HG03108 (cell line): Measurements from ENCODE around the gene BRDT.
"Not testable (repeated sequence)": the region's sequence is repeated elsewhere in the genome, so short reads cannot be mapped to it uniquely, and the experiment has no call there.

Experiments used
- ATAC-seq: cut with Tn5 transposase; IDR thresholded peaks from one replicate; pipeline ENCODE4 v1.9.1; 2021; ENCODE audit warnings: moderate library complexity; ENCODE audit not compliant: unreplicated experiment

The BRDT gene

DNA sequence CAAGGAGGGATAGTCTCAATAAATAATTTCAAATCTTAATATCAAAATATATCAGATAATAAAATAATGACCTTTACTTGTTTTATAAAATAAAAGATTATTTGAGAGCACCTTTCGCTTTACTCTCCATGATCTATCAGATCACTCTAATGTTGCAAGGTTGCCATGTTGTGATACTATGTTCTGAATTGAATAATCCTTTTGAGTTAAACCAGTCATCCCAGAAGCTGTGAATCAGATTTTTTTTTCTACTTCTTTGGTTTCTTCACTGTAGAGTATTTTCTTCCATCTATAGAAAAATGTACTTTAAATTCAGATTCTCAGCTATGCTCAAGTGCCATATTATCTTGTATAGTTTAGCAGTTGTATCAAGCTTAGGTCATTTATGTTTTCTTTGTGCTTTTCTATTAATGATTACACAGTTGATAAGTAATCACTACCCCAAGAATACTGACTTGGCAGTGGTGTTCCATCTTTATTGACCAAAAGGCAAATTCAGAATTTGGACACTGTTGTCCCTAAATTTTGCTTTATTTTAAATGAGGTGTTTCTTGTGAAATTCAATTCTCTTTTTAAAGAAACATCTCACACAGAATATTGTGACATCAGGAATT is 32.9 kb downstream of the BRDT start:
- ATAC-seq = no peak

DNA sequence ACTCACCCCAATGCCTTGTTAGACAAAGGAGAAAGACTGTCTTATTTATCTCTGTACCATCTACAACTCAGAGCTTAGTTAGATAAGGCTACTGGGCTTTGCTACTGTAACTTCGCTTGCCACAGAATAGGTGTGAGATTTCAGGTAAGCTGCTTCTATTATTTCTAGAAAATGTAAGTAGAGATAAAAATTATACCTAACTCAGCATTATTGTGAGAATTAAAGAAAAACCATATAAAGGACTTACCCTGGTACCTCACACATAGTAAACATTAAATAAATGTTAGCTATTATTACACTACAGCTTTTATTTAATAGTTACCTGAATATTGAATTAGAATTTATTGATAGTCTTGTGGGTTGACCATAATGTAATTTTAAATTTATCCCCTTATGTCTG is 44.1 kb downstream of the BRDT start:
- ATAC-seq = no peak

DNA sequence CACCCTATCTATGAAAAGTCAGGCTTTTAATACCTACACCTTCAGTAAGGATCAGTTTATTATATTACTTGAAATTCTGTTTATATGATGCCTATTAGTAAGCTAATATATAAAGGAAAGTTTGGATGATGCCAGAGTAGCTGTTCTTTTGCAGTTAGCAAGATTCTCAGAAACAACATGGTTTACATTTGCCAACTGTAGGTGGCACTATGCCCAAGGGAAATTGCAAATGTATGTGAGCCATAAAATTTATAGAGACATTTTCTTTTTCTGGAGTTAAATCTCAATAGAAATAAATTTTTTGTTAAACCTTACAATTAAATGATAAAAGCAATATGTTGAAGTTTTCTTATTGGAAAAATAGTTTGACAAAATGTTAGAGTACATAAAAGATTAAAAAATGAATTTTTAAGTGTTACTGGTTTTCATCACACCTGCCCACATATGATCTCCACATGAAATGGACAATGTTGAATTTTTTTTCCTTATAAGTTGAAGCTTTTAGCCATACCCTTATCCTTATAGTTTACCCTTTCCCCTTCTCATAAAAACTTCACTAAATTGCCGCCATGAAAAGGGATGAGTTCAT is 48.5 kb downstream of the BRDT start:
- ATAC-seq = no peak

DNA sequence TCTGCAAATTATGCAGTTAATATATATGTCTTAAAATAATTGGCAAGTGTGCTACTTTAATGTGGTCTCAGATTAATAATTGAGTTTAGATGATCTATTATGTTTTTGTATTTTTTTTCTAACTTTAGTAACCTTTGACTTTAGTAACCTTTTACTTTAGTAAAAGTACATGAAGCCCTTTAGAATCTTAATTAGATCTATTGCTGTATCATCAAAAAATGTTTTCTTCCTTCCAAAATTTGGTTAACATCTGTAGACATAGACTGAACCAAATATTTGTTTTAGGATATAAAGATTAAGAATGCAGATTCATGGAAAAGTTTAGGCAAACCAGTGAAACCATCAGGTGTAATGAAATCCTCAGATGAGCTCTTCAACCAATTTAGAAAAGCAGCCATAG is 54.9 kb downstream of the BRDT start:
- no peak for ATAC-seq

DNA sequence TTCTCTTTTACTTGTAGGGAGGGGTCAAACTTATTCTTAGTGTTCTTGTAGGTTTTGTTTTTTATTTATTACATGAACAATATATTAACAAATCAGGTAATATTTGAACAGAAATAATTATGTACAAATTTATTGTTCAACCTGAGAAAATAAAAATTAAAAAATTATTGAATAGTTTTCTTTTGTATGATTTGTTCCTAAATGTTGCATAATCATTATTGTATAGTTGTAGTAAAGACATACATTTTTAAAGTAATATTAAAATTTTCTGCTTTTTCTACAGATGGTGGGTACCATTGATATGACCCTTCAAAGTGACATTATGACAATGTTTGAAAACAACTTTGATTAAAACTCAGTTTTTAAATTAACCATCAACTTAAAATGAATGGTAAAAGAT is 64.7 kb downstream of the BRDT start:
- no peak for ATAC-seq

DNA sequence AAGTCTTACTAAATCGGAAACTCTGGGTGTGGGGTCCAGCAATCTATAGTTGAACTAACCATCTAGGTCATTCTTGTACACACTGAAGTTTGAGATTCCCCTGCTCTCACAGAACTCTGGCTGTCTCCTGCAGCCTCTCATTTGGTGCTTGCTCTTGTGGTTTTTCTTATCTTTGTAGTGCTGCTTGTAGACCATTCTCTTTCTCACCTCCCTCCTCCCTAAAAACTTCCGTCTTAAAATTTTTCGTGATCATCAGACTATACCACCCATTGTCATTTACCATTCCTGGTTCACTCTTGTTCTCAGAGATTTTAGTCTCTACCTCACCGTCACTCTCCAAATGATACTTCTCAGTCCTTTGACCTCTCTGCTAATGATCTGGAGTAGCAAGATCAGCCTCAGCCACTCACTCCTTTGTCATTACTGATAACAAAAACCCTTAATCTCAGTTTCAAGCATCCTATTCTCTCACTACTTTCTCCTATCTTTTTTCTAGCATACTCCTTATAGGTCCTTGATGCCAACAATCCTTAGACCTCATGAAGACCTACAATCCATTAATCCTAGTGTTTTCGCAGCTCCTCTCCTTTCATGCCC is 67.6 kb downstream of the BRDT start:
- no peak for ATAC-seq

DNA sequence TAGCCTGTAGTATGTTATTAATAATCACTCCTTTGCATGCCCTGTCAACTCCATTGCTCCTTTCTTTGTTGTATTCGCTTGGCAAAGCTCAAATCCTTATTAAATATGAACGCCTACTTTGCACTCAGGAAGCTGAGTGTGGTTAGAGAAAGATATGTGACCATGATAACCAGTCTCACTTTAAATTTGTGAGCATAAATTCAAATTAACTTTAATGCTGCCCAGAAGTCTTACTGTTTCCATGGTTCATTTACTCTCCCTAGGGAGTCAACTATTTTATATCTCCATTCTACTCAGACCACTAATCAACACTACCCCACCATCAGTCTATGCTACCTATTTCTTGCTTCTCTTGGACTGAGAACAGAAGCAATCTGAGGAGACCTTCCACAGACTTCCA is 68.5 kb downstream of the BRDT start:
- no peak for ATAC-seq

DNA sequence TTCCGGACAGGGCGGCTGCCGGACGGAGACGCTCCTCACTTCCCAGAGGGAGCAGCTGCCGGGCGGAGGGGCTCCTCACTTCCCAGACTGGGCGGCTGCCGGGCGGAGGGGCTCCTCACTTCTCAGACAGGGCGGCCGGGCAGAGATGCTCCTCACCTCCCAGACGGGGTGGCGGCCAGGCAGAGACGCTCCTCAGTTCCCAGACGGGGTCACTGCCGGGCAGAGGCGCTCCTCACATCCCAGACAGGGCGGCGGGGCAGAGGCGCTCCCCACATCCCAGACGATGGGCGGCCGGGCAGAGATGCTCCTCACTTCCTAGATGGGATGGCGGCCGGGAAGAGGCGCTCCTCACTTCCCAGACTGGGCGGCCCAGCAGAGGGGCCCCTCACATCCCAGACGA is 76.8 kb downstream of the BRDT start:
- not testable (repeated sequence) for ATAC-seq

DNA sequence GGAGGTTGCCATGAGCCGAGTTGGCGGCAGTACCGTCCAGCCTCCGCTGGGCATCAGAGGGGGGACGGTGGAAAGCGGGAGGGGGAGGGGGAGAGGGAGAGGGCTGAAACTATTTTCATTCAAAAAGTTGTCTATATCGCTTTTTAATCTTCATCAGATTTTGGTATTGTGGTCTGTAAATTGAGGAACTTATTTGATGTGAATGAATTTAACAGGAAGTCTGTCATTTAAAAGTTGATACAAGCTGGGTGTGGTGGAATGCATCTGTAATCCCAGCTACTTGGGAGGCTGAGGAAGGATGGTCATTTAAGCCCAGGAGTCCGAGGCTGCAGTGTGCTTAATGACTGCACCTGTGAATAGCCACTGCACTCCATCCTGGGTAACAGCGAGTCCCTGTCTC is 77.6 kb downstream of the BRDT start:
- no peak for ATAC-seq

DNA sequence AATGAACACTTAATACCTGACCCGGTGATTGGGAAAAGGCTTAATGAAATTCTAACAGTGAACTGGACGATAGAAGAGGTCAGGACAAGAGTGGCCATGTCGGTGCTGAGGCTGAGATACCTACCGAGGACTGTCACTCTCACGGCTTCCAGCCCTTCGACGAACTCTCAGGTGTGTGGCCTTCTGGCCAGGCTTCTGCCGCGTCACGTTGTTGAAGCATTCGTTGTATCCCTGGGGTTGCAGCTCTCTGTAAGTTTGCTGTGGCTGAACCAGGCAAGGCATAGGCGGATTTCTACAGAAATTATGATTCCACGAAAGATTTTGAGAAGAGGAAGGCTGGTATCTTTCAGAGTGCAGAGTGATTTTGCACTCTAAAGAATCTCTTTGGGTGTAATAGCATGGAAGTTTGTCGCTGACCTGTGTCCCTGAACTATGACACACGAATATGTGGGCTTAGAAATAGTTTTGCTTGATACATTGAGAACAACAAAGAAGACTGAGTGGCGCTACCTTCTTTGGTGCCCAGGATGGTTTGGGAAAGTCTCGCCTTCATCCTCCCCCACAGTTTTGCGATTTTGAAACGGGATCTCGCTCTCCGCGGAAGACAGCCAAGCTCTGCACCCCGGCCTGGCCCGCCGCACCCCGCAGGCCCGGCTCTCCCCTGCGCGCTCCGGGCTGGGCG is 80.2 kb downstream of the BRDT start:
- no peak for ATAC-seq

DNA sequence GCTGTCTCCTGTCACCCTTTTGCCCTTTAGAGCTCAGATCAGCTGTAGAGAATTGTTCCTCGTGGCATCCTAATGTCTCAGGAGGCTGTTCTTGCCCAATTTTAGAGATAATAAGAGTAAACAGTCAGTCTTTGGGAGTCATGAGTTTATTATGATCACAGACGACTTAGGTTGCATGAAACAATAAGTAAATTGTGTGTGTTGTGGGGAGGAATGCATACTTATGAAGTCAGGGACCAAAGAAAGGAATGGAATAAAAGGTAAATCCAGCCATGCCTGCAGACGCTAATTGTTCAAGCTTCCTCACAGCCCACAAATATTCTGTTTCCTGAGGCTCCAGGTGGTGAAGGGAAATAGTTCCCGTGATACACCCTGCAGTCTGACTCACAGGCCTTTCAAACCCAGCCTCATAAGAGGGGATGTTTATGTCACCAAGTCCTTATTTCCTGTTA is 81.5 kb downstream of the BRDT start:
- no peak for ATAC-seq

DNA sequence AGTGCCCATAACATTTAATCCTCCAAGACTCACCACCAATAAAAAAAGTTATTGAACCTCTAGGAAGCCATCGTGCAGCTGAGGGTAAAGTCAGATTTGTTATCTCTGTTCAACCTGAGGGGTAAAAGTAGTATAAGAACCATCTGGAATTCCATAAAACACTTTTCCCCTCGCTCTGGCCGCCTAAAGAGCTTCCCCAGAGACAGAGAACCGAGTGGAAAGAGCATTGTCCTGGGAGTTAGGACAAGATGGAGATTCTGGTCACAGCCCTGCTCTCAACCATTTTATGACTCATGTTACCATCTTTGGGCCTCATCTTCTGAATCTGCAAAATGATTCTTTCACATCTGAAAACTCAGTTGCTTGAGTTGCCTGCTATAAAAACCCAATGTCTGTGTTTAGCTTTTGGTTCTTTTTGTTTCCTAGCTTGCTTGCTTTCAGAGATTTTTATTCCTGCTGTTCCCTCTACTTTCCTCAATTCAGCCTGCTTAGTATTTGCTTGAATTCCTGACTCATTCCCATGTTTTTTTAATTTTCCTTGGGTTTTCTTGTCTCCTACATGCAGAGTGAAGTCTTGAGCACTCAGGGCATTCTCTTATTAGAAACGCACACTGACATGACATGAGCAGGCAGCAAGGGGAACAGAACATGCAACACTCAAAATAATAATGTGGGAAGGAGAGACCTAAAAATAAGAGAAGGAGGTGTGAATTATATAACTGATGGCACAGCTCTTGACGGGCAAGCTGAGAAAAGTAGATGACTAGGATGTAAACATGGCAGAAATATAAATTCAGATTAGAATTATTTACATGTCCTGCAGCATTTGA is 82.3 kb downstream of the BRDT start:
- no peak for ATAC-seq

DNA sequence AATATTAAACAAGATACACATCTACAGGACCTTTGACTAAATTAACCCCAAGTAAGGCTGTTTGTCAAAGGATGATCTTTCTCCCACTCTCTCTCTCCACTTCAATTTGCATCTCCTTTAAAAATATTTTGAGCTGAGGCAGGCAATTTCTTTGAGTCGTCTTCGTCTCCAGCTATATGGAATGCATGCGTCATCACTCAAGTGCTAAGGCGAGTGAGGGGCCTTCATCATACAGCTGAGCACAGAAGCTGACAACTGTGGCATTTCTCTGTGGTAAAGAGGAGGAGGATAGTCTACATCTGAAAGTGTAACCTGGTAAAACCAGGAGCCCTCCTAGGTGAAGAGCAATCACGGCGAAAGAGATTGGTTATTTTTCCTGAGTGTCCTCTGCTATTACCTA is 88.2 kb downstream of the BRDT start:
- no peak for ATAC-seq

DNA sequence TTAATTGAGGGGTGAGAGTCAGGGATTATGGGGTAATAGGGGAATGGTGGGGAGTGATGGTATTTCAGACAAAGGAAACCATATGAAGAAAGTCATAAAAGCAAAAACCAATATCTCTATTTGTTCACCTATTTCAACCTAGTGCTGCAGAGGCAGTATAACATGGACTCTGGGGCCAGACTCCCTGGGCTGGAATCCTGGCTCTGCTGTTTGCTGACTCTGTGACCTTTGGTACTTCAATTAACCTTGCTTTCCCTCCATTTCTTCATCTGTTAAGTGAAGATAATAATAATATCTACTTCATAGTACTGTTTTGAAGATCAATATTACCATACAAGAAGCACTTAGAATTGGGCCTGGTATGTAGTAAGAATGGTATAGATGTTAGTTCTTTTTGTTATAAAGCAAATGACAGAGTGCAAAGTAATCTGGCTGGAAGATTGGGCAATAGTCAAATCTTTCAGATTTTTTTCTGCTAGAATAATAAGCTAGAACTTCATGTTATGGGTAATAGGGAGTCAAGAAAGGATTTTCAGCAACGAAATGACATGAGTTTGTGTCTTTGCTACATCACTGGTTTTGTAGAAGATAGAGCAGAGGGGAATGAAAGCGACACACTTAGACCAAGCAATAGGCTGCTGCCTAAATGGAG is 89.6 kb downstream of the BRDT start:
- ATAC-seq = no peak

DNA sequence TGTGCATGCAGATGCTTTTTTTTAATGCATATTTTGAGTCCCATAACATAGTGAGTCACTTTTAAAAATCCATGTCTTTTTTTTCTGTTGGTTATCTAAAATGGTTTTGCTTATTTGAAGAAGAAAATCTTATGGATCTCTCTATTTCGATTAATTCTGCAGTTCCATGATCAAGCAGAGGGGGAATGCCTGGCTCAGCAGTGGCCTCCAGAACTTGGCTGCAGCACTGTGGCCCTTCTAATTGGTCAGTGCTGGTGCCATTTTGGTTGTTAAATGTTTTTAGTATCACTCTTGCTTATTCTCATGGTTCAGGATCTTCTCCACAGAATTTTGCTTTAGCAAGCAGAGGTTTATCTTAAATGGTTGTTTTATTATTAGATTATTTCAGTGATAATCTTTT is 91.8 kb downstream of the BRDT start:
- ATAC-seq = no peak

DNA sequence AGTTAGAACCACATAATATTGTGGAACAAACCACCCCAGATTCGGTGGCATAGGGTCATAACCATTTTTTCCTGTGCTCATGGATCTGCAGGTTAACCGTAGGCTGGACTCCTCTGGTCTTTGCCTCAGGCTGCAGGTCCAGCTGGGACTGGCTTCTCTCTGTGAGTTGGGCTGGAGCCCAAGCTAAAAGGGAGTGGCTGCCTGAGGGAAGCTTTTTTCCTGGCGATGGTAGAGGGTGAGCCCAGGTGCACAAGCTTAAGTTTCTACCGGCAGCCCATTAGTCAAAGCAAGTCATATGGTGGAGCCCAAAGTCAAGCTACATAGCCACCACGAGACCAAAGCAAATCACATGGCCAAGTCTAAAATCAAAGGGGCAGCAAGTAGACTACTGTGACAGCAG is 94.4 kb downstream of the BRDT start:
- ATAC-seq = no peak

DNA sequence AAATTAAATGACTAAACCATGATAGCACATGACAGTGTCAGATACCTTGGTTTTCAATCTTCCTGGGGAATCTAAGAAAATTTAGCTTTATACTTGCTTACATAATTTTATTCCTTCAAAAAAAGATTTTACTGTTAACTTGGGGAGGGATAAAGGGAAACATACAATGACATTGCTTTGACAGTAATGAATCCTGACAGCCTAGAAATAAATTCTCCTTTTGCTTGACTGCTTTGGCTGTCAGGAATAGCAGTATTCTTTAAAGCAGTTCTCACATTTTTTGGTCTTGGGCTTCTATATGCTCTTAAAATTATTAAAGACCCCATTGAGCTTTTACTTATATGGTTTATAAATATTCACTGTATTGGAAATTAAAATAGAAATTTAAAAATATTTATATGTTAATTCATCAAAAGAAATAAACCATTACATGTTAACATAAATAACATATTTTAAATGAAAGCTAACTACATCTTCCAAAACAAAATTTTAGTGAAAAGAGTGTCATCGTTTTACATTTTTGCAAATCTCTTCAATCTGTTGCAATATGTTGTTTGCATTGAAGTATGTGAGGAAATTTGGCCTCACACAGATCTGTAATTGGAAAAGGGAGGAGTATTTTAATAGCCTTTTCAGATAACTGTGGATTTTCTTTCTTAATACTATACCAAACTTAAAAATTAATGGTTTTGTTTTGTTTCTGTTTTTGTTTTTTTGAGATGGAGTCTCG is 96.7 kb downstream of the BRDT start:
- ATAC-seq = no peak

DNA sequence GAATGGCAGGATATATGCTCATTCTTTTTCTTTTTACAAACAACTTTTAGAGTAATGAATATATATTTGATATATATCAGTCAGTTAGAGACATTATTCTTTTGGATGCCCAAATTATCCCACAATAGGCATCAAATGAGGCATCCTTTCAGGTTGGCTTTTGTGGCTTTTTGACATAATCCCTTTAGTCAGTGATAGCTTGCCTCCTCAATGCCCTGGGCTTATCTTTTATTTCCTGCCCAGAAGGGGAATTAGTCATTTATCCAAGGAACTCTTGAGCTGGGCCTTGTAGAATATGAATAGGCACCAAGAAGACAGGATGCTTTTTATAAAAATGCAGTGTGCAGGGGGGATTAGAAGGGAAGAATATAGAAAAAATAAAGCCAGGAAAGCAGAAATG is 102.7 kb downstream of the BRDT start:
- no peak for ATAC-seq
